Neural progenitor cell (in vitro differentiated cells): ENCODE data around the gene S100A5.

Experiments
- CTCF ChIP-seq: fragments of 200-600 bp; sonication (generic); IDR thresholded peaks from 2 replicates; pipeline ENCODE4 v1.5.1; 2017; ENCODE audit warnings: antibody characterized with exemption, mild to moderate bottlenecking
- EZH2 ChIP-seq: fragments of 200-600 bp; sonication (generic); IDR thresholded peaks from 2 replicates; pipeline ENCODE4 v1.6.1; 2017; ENCODE audit warnings: antibody characterized with exemption, mild to moderate bottlenecking, moderate library complexity

- TF ChIP-seq CTCF (no peak), EZH2 (no peak)
Observed at GRCh38 chr1:153587314-153587713, 46.6 kb upstream of the S100A5 start.
